Body of pancreas (tissue), 4 donors: ENCODE measurements around the gene RABEP2.

ENCODE experiments used
- POLR2A ChIP-seq, 3 donors: fragments of 450-650 bp; IDR thresholded peaks; one replicate each; pipeline ENCODE4 v1.6.1; 2016; ENCODE audit warnings: antibody characterized with exemption in 3 of 3, mild to moderate bottlenecking in 2 of 3
- TF ChIP-seq, protein P1 (sequence below), 7 experiments: fragments of 450-650 bp in 4 of 7; fragments of 200-600 bp in 3 of 7; sonication (generic) in 3 of 7; IDR thresholded peaks; one replicate each; pipeline ENCODE4 v1.5.1; 2016 to 2019; ENCODE audit warnings: antibody characterized with exemption in 7 of 7

DNA sequence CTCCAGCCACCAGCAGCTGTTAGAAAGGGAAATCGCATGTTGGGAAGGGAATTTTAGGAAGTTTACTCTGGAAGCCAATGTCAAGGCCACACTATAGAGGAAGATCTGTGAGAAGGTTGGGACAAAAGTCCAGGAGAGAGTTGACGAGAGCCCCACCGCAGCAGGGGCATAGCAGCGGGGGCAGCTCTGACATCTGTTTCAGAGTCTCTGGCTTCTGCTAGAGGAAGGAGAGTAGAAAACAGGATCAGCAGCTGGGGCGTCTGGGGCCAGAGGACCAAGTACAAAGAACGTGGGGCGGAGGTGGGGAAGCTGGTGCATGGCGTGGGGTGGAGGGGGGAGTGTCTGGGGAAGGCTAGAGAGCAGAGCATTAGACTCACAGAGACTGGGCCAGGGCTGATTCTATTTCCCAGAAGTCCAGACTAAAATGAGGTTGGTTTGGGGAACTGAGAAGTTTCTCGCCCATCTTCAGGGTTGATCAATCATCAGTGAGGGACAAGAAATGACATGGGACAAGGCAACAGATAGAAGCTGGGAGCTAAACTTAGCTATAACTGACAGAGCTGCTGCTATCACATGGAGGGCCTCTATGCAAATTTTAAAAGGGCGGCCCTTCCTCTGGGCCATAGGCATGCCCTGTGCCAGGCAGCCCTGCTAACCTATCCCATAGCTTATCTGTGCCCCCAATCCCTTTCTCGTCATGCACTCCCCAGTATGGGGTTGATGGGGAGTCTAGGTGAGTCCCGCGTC is 1.2 kb downstream of the RABEP2 start:
- TF ChIP-seq, protein P1, sequence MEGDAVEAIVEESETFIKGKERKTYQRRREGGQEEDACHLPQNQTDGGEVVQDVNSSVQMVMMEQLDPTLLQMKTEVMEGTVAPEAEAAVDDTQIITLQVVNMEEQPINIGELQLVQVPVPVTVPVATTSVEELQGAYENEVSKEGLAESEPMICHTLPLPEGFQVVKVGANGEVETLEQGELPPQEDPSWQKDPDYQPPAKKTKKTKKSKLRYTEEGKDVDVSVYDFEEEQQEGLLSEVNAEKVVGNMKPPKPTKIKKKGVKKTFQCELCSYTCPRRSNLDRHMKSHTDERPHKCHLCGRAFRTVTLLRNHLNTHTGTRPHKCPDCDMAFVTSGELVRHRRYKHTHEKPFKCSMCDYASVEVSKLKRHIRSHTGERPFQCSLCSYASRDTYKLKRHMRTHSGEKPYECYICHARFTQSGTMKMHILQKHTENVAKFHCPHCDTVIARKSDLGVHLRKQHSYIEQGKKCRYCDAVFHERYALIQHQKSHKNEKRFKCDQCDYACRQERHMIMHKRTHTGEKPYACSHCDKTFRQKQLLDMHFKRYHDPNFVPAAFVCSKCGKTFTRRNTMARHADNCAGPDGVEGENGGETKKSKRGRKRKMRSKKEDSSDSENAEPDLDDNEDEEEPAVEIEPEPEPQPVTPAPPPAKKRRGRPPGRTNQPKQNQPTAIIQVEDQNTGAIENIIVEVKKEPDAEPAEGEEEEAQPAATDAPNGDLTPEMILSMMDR (IDR thresholded peaks at IDR 0.05), result no peak
- no peak for TF ChIP-seq POLR2A (IDR thresholded peaks at IDR 0.05)
